Osteocyte (in vitro differentiated cells): Measurements from ENCODE around the gene VSTM5. TPM values are rescaled to one million over a fixed set of nuclear protein-coding genes. Genes with fewer than 3 reads are reported as not detected.
"Not testable (repeated sequence)": the region's sequence is repeated elsewhere in the genome, so short reads cannot be mapped to it uniquely, and the experiment has no call there.

Source experiments
- DNase-seq: peaks from one replicate; pipeline ENCODE4 v3.0.0; 2021; ENCODE audit warnings: mixed read lengths; ENCODE audit not compliant: unreplicated experiment; ENCODE audit errors: extremely low spot score
- H3K27ac Mint-ChIP-seq: one replicate; pipeline ENCODE4 v1.8.0; 2021; ENCODE audit warnings: mild to moderate bottlenecking, mixed read lengths; ENCODE audit not compliant: unreplicated experiment
- H3K27me3 Mint-ChIP-seq: one replicate; pipeline ENCODE4 v1.8.0; 2021; ENCODE audit warnings: mixed read lengths; ENCODE audit not compliant: unreplicated experiment
- H3K36me3 Mint-ChIP-seq: one replicate; pipeline ENCODE4 v1.8.0; 2021; ENCODE audit warnings: mixed read lengths; ENCODE audit not compliant: unreplicated experiment
- H3K4me1 Mint-ChIP-seq: one replicate; pipeline ENCODE4 v1.8.0; 2021; ENCODE audit warnings: mixed read lengths; ENCODE audit not compliant: unreplicated experiment
- H3K4me3 Mint-ChIP-seq: one replicate; pipeline ENCODE4 v1.8.0; 2021; ENCODE audit warnings: mild to moderate bottlenecking, moderate library complexity, mixed read lengths; ENCODE audit not compliant: unreplicated experiment
- H3K9me3 Mint-ChIP-seq: one replicate; pipeline ENCODE4 v1.8.0; 2021; ENCODE audit warnings: mixed read lengths; ENCODE audit not compliant: unreplicated experiment
- CTCF ChIP-seq: fragments of 200-600 bp; sonication (generic); IDR thresholded peaks from 2 replicates; pipeline ENCODE4 v1.5.0; 2021; ENCODE audit warnings: antibody characterized with exemption, mild to moderate bottlenecking, moderate library complexity
- long read RNA-seq: library from polyadenylated mRNA; unstranded; transcript quantifications from one replicate; pipeline ENCODE4 v2.0.0, GENCODE V29; 2021
- total RNA-seq: library from RNA; stranded (reverse); gene quantifications from 2 replicates; pipeline ENCODE4 v1.2.1, GENCODE V29; 2021

Gene VSTM5
- not detected in 2 replicates for total RNA-seq
- long read RNA-seq, result 0 reads

- Mint-ChIP-seq H3K4me1 (peaks cover 1% of the 10 kb centered on the region), H3K9me3 (no peaks in the 10 kb centered on the region), H3K27ac (no peak within 1 kb of the TSS), H3K4me3 (no peak within 1 kb of the TSS), H3K27me3 (no peaks in the 10 kb centered on the region), H3K36me3 (no peaks in the 10 kb centered on the region)
- DNase-seq, result no peak
- no peak for TF ChIP-seq CTCF
Measured at GRCh38 chr11:93850594-93851018, at the start of gene VSTM5. Gene VSTM5 (minus strand): TSS chr11:93850618. CDS start chr11:93850502, 116 bp downstream.

GRCh38 chr11:93895106-93895862 is 44.9 kb upstream of the VSTM5 start:
- Mint-ChIP-seq H3K36me3 (no peaks in the 10 kb centered on the region), H3K27ac (no peak overlapping the region), H3K27me3 (peaks cover 30% of the 10 kb centered on the region), H3K4me1 (no peaks in the 10 kb centered on the region), H3K9me3 (peaks cover 8% of the 10 kb centered on the region), H3K4me3 (no peak overlapping the region)
- TF ChIP-seq CTCF, result peak; percentile 82
- DNase-seq, result no peak

- Mint-ChIP-seq H3K4me1 (no peaks in the 10 kb centered on the region), H3K27me3 (peaks cover 47% of the 10 kb centered on the region), H3K4me3 (no peak overlapping the region), H3K36me3 (no peaks in the 10 kb centered on the region), H3K9me3 (no peaks in the 10 kb centered on the region), H3K27ac (no peak overlapping the region)
- DNase-seq, result no peak
- no peak for TF ChIP-seq CTCF
Measured at GRCh38 chr11:93890391-93891051, 40.1 kb upstream of the VSTM5 start.

- Mint-ChIP-seq H3K36me3 (no peaks in the 10 kb centered on the region), H3K27me3 (peaks cover 42% of the 10 kb centered on the region), H3K9me3 (peaks cover 7% of the 10 kb centered on the region), H3K4me1 (no peaks in the 10 kb centered on the region), H3K4me3 (no peak overlapping the region), H3K27ac (no peak overlapping the region)
- no peak for DNase-seq
- TF ChIP-seq CTCF, result no peak
Measured at GRCh38 chr11:93887111-93887510, 36.7 kb upstream of the VSTM5 start.

- H3K9me3 Mint-ChIP-seq, result peaks cover 13% of the 10 kb centered on the region
- H3K36me3 Mint-ChIP-seq, H3K27ac Mint-ChIP-seq, H3K4me3 Mint-ChIP-seq, H3K4me1 Mint-ChIP-seq, DNase-seq: not testable (repeated sequence)
- peaks cover 40% of the 10 kb centered on the region for H3K27me3 Mint-ChIP-seq
Measured at GRCh38 chr11:93879114-93879513, 28.7 kb upstream of the VSTM5 start.
